ENCODE results near the gene PTPRM. TPM values are rescaled to one million over a fixed set of nuclear protein-coding genes. Genes with fewer than 3 reads are reported as not detected.

The PTPRM gene
- total and polyA plus RNA-seq, 7 donors: 3.9 to 151 (median 62.8) TPM

- TF ChIP-seq POLR2A (IDR thresholded peaks at IDR 0.05): no peak
- no peak for DNase-seq
- Histone ChIP-seq H3K27ac (no peak overlapping the region), H3K9me3 (no peaks in the 10 kb centered on the region), H3K36me3 (no peaks in the 10 kb centered on the region), H3K27me3 (no peaks in the 10 kb centered on the region), H3K4me3 (no peak overlapping the region), H3K4me1 (no peaks in the 10 kb centered on the region)
- intact Hi-C loops (cut with DNase I): no loop called here
- WGBS, 2 donors: 87 to 93% methylated on average over 4 of the region's 4 CpGs
These were observed 413.5 kb downstream of the PTPRM start for GRCh38 chr18:7980656-7981055.

GRCh38 chr18:7982216-7982615 is 415.1 kb downstream of the PTPRM start:
- intact Hi-C loops (cut with DNase I): no loop called here
- H3K4me3 ChIP-seq: no peak overlapping the region
- H3K27ac ChIP-seq: no peak overlapping the region
- H3K9me3 ChIP-seq: no peaks in the 10 kb centered on the region
- DNase-seq: no peak
- TF ChIP-seq POLR2A (IDR thresholded peaks at IDR 0.05) (no peak), EP300 (IDR thresholded peaks at IDR 0.05) (no peak), CTCF (IDR thresholded peaks at IDR 0.05) (no peak), POLR2AphosphoS5 (IDR thresholded peaks at IDR 0.05) (no peak)
- no peaks in the 10 kb centered on the region for H3K27me3 ChIP-seq
- peaks cover 0 to 9% (median 3%) of the 10 kb centered on the region in 4 donors for H3K4me1 ChIP-seq
- H3K36me3 ChIP-seq: no peaks in the 10 kb centered on the region

- Histone ChIP-seq H3K4me1 (peaks cover 0 to 9% (median 4%) of the 10 kb centered on the region in 4 donors), H3K36me3 (no peaks in the 10 kb centered on the region), H3K27ac (no peak overlapping the region), H3K9me3 (no peaks in the 10 kb centered on the region), H3K27me3 (no peaks in the 10 kb centered on the region), H3K4me3 (no peak overlapping the region)
- no peak for TF ChIP-seq POLR2A (IDR thresholded peaks at IDR 0.05)
- no peak for TF ChIP-seq CTCF (IDR thresholded peaks at IDR 0.05)
- TF ChIP-seq EP300 (IDR thresholded peaks at IDR 0.05): no peak
- TF ChIP-seq POLR2AphosphoS5 (IDR thresholded peaks at IDR 0.05): no peak
- 74 to 82% methylated on average over 3 of the region's 3 CpGs for WGBS, 2 donors
- no peak for DNase-seq
- intact Hi-C loops (cut with DNase I): no loop called here
These were observed 420.3 kb downstream of the PTPRM start for GRCh38 chr18:7987284-7987976.

- no peak overlapping the region for H3K4me3 ChIP-seq
- no peaks in the 10 kb centered on the region for H3K9me3 ChIP-seq
- no peaks in the 10 kb centered on the region for H3K36me3 ChIP-seq
- TF ChIP-seq CTCF (IDR thresholded peaks at IDR 0.05) (no peak), POLR2AphosphoS5 (IDR thresholded peaks at IDR 0.05) (no peak), POLR2A (IDR thresholded peaks at IDR 0.05) (no peak), EP300 (IDR thresholded peaks at IDR 0.05) (no peak)
- intact Hi-C loops (cut with DNase I): no loop called here
- H3K27ac ChIP-seq: no peak overlapping the region
- H3K4me1 ChIP-seq: peaks cover 0 to 9% (median 4%) of the 10 kb centered on the region in 4 donors
- H3K27me3 ChIP-seq: no peaks in the 10 kb centered on the region
- WGBS, 2 donors: 2 to 80% methylated on average over 1 of the region's 1 CpG
- DNase-seq: no peak
These were observed 423.6 kb downstream of the PTPRM start for GRCh38 chr18:7990670-7991069.

GRCh38 chr18:8001711-8002301 is 434.7 kb downstream of the PTPRM start:
- DNase-seq: no peak
- peaks cover 0 to 10% (median 3%) of the 10 kb centered on the region in 4 donors for H3K4me1 ChIP-seq
- WGBS, 2 donors: 62 to 75% methylated on average over 3 of the region's 3 CpGs
- H3K4me3 ChIP-seq: no peak overlapping the region
- H3K27me3 ChIP-seq: no peaks in the 10 kb centered on the region
- TF ChIP-seq POLR2AphosphoS5 (IDR thresholded peaks at IDR 0.05): no peak
- no peak for TF ChIP-seq POLR2A (IDR thresholded peaks at IDR 0.05)
- TF ChIP-seq CTCF (IDR thresholded peaks at IDR 0.05): no peak
- no peak for TF ChIP-seq EP300 (IDR thresholded peaks at IDR 0.05)
- H3K27ac ChIP-seq: no peak overlapping the region
- H3K36me3 ChIP-seq: no peaks in the 10 kb centered on the region
- intact Hi-C loops (cut with DNase I): no loop called here
- H3K9me3 ChIP-seq: no peaks in the 10 kb centered on the region

Measured in sigmoid colon (tissue), 7 donors.